ENCODE results near the gene SPACA6. TPM values are rescaled to one million over a fixed set of nuclear protein-coding genes. Genes with fewer than 3 reads are reported as not detected.

The SPACA6 gene
- total and polyA plus RNA-seq, 2 donors: 2.7 to 10.5 TPM

DNA sequence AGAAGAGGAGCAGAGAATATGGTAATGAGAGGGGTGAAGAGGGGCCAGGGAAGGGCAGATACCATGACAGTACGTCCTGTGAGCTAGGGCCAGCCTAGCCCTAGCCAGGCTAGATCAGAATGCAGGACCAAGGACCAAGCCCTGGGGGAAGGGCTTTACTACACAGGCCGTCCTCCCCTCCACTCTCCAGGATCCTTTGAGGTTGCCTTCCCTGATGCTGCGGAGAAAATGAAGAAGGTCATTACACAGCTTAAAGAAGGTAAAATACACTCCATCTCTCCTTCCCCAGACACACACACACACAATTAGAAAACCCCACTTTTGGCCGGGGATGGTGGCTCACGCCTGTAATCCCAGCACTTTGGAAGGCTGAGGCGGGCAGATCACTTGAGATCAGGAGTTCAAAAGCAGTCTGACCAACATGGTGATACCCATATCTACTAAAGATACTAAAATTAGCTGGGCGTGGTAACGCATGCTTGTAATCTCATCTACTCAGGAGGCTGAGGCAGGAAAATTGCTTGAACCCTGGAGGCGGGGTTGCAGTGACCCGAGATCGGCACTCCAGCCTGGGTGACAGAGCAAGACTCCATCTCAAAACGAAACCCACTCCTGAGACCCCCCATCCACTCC, 8.5 kb downstream of the SPACA6 start:
- H3K4me3 ChIP-seq (ENCODE audit: low read length in 2 of 2): no peak overlapping the region
- H3K27me3 ChIP-seq (ENCODE audit: control insufficient read depth in 2 of 2, insufficient read depth in 1 of 2, low read length in 1 of 2): peaks cover 15 to 26% of the 10 kb centered on the region in 2 donors
- no peak for DNase-seq (ENCODE audit: low read depth in 6 of 9, low spot score in 9 of 9)
- H3K27ac ChIP-seq (ENCODE audit: low read depth in 1 of 2, low read length in 1 of 2): no peak overlapping the region
- H3K4me1 ChIP-seq (ENCODE audit: control insufficient read depth in 2 of 2, insufficient read depth in 2 of 2, low read length in 2 of 2): peaks cover 9 to 25% of the 10 kb centered on the region in 2 donors
- no peaks in the 10 kb centered on the region for H3K9me3 ChIP-seq (ENCODE audit: control insufficient read depth in 2 of 2, insufficient read depth in 1 of 2, low read length in 1 of 2)
- no peaks in the 10 kb centered on the region for H3K36me3 ChIP-seq (ENCODE audit: control insufficient read depth in 2 of 2, insufficient read depth in 2 of 2, low read length in 1 of 2)
- WGBS: 94% methylated on average over 12 of the region's 12 CpGs

DNA sequence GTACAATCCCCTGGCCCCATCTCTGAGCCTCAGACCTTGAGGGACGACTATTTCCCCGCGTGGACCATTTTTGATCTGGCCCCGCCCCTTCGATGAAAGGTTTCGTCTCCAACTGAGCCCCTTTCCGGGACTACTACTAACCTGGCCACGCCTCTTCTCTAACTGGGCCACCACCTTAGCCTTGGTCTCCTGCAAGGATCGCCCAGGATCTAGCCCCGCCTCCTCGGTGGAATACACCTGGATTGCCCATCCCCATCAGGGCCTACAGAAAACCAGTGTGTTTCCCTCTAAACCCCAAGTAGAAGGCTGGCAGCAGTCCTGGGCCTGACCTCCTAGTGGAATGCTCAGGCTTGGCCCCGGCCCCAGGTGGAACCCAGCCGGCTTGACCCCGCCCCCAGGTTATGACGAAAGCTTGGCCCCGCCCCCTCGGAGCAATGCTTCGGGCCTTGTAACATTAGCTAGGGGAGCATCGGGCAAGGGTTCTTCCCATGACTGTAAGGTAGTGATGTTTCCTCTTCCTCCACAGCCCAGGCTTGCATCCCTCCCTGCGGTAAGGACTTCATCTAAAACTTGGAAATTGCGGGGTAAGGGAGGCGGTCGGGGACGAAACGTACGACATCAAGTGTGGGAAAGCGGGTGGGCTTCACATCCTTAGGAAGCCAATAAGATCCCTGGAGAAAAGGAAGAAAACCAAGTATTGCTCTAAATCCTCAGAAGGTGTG, 9.1 kb downstream of the SPACA6 start:
- no peaks in the 10 kb centered on the region for H3K9me3 ChIP-seq (ENCODE audit: control insufficient read depth in 2 of 2, insufficient read depth in 1 of 2, low read length in 1 of 2)
- H3K27ac ChIP-seq (ENCODE audit: low read depth in 1 of 2, low read length in 1 of 2): peak overlapping the region in 1 of 2 donors; percentile 26
- H3K4me1 ChIP-seq (ENCODE audit: control insufficient read depth in 2 of 2, insufficient read depth in 2 of 2, low read length in 2 of 2): peaks cover 9 to 25% of the 10 kb centered on the region in 2 donors
- WGBS: 38% methylated on average over 27 of the region's 27 CpGs
- H3K36me3 ChIP-seq (ENCODE audit: control insufficient read depth in 2 of 2, insufficient read depth in 2 of 2, low read length in 1 of 2): no peaks in the 10 kb centered on the region
- peak in 1 of 9 donors; percentile 20 for DNase-seq (ENCODE audit: low read depth in 6 of 9, low spot score in 9 of 9)
- H3K27me3 ChIP-seq (ENCODE audit: control insufficient read depth in 2 of 2, insufficient read depth in 1 of 2, low read length in 1 of 2): peaks cover 15 to 26% of the 10 kb centered on the region in 2 donors
- H3K4me3 ChIP-seq (ENCODE audit: low read length in 2 of 2): no peak overlapping the region

DNA sequence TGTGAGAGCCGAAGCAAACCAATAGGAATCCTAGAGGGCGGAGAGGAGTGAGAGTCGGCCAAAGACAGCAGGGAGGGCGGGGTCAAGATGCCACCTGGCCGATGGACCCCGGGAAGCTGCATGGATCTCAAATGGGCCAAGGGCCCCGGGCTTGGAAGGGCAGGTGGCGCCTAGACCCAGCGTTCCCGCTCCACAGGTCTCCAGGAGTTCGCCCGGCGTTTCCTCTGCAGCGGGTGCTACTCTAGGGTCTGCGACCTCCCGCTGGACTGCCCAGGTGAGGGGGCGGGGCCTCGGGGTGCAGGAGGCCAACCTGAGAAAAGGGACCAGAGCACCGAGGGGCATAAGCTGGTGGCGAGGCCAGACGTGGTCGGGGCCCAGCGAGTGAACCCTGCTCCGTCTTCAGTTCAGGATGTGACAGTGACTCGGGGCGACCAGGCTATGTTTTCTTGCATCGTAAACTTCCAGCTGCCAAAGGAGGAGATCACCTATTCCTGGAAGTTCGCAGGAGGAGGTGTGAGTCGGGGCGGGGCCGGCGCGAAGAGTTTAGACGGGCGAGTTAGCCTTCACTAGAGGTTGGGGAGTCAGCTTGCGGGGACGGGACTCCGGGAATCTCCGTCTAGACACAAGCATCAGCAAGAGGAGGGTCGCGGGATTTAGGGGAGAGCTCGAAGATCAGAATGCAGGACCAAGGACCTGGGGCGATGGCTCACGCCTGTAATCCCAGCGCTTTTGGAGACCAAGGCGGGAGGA, 9.9 kb downstream of the SPACA6 start:
- Histone ChIP-seq H3K9me3 (ENCODE audit: control insufficient read depth in 2 of 2, insufficient read depth in 1 of 2, low read length in 1 of 2) (no peaks in the 10 kb centered on the region), H3K27me3 (ENCODE audit: control insufficient read depth in 2 of 2, insufficient read depth in 1 of 2, low read length in 1 of 2) (peaks cover 15 to 26% of the 10 kb centered on the region in 2 donors), H3K36me3 (ENCODE audit: control insufficient read depth in 2 of 2, insufficient read depth in 2 of 2, low read length in 1 of 2) (no peaks in the 10 kb centered on the region), H3K27ac (ENCODE audit: low read depth in 1 of 2, low read length in 1 of 2) (peak overlapping the region; percentile 26 to 71), H3K4me3 (ENCODE audit: low read length in 2 of 2) (peak overlapping the region; percentile 57 to 67), H3K4me1 (ENCODE audit: control insufficient read depth in 2 of 2, insufficient read depth in 2 of 2, low read length in 2 of 2) (peaks cover 9 to 25% of the 10 kb centered on the region in 2 donors)
- DNase-seq (ENCODE audit: low read depth in 6 of 9, low spot score in 9 of 9): peak in 1 of 9 donors; percentile 14
- WGBS: 11% methylated on average over 46 of the region's 46 CpGs

DNA sequence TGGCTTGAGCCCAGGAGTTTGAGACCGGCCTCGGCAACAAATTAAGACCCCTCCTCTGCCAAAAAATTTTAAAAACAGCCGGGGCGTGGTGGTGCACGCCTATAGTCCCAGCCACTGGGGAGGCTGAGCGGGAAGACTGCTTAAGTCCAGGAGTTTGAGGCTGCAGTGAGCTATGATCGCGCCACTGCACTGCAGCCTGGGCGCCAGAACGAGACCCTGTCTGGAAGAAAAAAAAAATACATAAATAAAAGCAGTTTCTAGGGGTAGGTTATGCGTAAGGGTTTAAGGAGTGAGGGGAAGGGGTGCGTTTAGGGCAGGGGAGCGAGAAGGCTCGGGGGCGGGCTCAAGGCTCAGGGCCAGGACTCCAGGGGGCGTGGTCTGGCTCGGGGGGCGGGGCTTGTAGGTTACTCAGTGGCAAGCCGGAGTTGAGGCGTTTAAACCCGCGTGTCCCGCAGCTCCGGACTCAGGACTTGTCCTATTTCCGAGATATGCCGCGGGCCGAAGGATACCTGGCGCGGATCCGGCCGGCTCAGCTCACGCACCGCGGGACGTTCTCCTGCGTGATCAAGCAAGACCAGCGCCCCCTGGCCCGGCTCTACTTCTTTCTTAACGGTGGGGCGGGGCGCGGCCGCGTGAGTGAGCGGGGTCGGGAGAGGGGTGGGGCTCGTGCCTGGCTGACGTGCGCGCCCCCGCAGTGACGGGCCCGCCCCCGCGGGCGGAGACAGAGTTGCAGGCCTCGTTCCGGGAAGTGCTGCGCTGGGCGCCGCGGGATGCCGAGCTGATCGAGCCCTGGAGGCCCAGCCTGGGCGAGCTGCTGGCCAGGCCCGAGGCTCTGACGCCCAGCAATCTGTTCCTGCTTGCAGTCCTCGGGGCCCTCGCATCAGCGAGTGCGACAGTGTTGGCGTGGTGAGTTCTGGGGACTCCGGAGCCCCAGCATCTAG, 10.7 kb downstream of the SPACA6 start:
- Histone ChIP-seq H3K9me3 (ENCODE audit: control insufficient read depth in 2 of 2, insufficient read depth in 1 of 2, low read length in 1 of 2) (no peaks in the 10 kb centered on the region), H3K27ac (ENCODE audit: low read depth in 1 of 2, low read length in 1 of 2) (peak overlapping the region; percentile 68 to 85), H3K36me3 (ENCODE audit: control insufficient read depth in 2 of 2, insufficient read depth in 2 of 2, low read length in 1 of 2) (no peaks in the 10 kb centered on the region), H3K4me1 (ENCODE audit: control insufficient read depth in 2 of 2, insufficient read depth in 2 of 2, low read length in 2 of 2) (peaks cover 9 to 25% of the 10 kb centered on the region in 2 donors), H3K27me3 (ENCODE audit: control insufficient read depth in 2 of 2, insufficient read depth in 1 of 2, low read length in 1 of 2) (peaks cover 15 to 26% of the 10 kb centered on the region in 2 donors), H3K4me3 (ENCODE audit: low read length in 2 of 2) (peak overlapping the region; percentile 57 to 67)
- 1% methylated on average over 74 of the region's 74 CpGs for WGBS
- DNase-seq (ENCODE audit: low read depth in 6 of 9, low spot score in 9 of 9): peak; percentile 78 to 97 (median 93)

DNA sequence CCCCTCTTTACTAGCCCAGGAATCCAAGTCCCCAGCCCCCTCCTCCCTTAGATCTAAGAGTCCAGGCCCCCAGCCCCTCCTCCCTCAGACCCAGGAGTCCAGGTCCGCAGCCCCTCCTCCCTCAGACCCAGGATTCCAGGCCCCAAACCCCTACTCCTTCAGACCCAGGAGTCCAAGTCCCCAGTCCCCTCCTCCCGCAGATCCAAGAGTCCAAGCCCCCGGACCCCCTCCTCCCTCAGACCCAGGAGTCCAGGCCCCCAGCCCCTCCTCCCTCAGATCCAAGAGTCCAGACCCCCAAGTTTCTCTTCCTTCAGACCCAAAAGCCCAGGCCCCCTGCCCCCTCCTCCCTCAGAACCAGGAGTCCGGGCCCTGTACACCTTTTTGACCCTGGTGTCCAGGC, 11.5 kb downstream of the SPACA6 start:
- Histone ChIP-seq H3K4me3 (ENCODE audit: low read length in 2 of 2) (peak overlapping the region; percentile 54 to 67), H3K27ac (ENCODE audit: low read depth in 1 of 2, low read length in 1 of 2) (peak overlapping the region; percentile 55 to 85), H3K4me1 (ENCODE audit: control insufficient read depth in 2 of 2, insufficient read depth in 2 of 2, low read length in 2 of 2) (peaks cover 9 to 25% of the 10 kb centered on the region in 2 donors), H3K9me3 (ENCODE audit: control insufficient read depth in 2 of 2, insufficient read depth in 1 of 2, low read length in 1 of 2) (no peaks in the 10 kb centered on the region), H3K36me3 (ENCODE audit: control insufficient read depth in 2 of 2, insufficient read depth in 2 of 2, low read length in 1 of 2) (no peaks in the 10 kb centered on the region), H3K27me3 (ENCODE audit: control insufficient read depth in 2 of 2, insufficient read depth in 1 of 2, low read length in 1 of 2) (peaks cover 15 to 28% of the 10 kb centered on the region in 2 donors)
- no peak for DNase-seq (ENCODE audit: low read depth in 6 of 9, low spot score in 9 of 9)
- WGBS: 55% methylated on average over 4 of the region's 4 CpGs

DNA sequence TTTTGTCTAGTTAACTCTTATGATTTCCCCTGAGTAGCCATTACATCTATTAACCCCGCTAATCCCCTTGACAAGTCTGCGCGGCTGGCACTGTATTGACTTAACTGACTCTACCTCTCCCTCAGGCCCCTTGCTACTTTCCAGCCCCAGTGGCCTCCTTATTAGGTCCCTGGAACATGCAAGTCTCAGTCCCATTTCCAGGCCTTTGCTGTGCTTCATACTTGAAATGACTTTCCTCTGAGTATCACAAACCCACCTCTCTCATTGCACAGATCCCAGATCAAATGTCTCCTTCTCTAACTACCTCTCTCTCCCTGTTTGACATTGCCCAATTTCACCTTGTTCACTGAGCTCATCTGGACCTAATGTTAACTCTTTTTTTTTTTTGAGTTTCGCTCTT, 13.2 kb downstream of the SPACA6 start:
- Histone ChIP-seq H3K27ac (ENCODE audit: low read depth in 1 of 2, low read length in 1 of 2) (no peak overlapping the region), H3K27me3 (ENCODE audit: control insufficient read depth in 2 of 2, insufficient read depth in 1 of 2, low read length in 1 of 2) (peaks cover 18 to 26% of the 10 kb centered on the region in 2 donors), H3K4me3 (ENCODE audit: low read length in 2 of 2) (no peak overlapping the region), H3K9me3 (ENCODE audit: control insufficient read depth in 2 of 2, insufficient read depth in 1 of 2, low read length in 1 of 2) (no peaks in the 10 kb centered on the region), H3K4me1 (ENCODE audit: control insufficient read depth in 2 of 2, insufficient read depth in 2 of 2, low read length in 2 of 2) (peaks cover 9 to 25% of the 10 kb centered on the region in 2 donors), H3K36me3 (ENCODE audit: control insufficient read depth in 2 of 2, insufficient read depth in 2 of 2, low read length in 1 of 2) (no peaks in the 10 kb centered on the region)
- 97% methylated on average over 4 of the region's 4 CpGs for WGBS
- DNase-seq (ENCODE audit: low read depth in 6 of 9, low spot score in 9 of 9): no peak

DNA sequence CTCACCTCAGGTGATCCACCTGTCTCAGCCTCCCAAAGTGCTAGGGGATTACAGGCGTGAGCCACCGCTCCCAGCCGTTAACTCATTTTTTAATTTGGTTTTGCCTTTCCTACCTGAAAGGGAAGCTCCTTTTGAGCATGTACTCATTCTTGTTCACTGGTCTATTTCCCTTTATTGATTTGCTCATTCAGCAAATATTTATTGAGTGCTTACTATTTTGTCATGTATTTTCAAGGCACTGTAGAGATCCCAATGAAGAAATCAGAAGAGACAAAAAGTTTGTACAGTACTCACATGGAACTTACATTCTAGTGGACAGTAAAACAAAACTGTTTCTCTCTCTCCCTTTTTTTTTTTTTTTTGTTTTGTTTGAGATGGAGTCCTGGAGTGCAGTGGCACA, 13.8 kb downstream of the SPACA6 start:
- no peak overlapping the region for H3K4me3 ChIP-seq (ENCODE audit: low read length in 2 of 2)
- DNase-seq (ENCODE audit: low read depth in 6 of 9, low spot score in 9 of 9): no peak
- peaks cover 18 to 20% of the 10 kb centered on the region in 2 donors for H3K27me3 ChIP-seq (ENCODE audit: control insufficient read depth in 2 of 2, insufficient read depth in 1 of 2, low read length in 1 of 2)
- H3K36me3 ChIP-seq (ENCODE audit: control insufficient read depth in 2 of 2, insufficient read depth in 2 of 2, low read length in 1 of 2): no peaks in the 10 kb centered on the region
- no peaks in the 10 kb centered on the region for H3K9me3 ChIP-seq (ENCODE audit: control insufficient read depth in 2 of 2, insufficient read depth in 1 of 2, low read length in 1 of 2)
- H3K27ac ChIP-seq (ENCODE audit: low read depth in 1 of 2, low read length in 1 of 2): no peak overlapping the region
- peaks cover 9 to 25% of the 10 kb centered on the region in 2 donors for H3K4me1 ChIP-seq (ENCODE audit: control insufficient read depth in 2 of 2, insufficient read depth in 2 of 2, low read length in 2 of 2)
- 98% methylated on average over 3 of the region's 3 CpGs for WGBS

DNA sequence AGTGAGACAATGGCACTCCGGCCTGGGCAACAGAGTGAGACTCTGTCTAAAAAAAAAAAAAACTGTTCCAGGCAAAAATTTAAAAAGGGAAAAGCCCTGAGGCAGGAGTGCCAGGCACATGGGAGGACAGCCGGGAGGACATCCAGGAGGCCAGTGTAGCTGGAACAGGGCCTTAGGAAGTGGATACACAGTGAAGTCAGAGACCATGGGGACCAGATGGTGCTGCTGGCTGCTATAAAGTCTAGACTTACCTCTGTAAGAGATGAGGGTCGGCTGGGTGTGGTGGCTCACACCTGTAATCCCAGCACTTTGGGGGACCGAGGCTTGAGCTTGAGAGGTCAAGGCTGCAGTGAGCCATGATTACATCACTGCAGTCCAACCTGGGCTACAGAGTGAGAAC, 15.7 kb downstream of the SPACA6 start:
- DNase-seq (ENCODE audit: low read depth in 6 of 9, low spot score in 9 of 9): no peak
- peaks cover 2 to 3% of the 10 kb centered on the region in 2 donors for H3K27me3 ChIP-seq (ENCODE audit: control insufficient read depth in 2 of 2, insufficient read depth in 1 of 2, low read length in 1 of 2)
- H3K4me3 ChIP-seq (ENCODE audit: low read length in 2 of 2): no peak overlapping the region
- no peaks in the 10 kb centered on the region for H3K9me3 ChIP-seq (ENCODE audit: control insufficient read depth in 2 of 2, insufficient read depth in 1 of 2, low read length in 1 of 2)
- no peak overlapping the region for H3K27ac ChIP-seq (ENCODE audit: low read depth in 1 of 2, low read length in 1 of 2)
- H3K36me3 ChIP-seq (ENCODE audit: control insufficient read depth in 2 of 2, insufficient read depth in 2 of 2, low read length in 1 of 2): no peaks in the 10 kb centered on the region
- 93% methylated on average over 4 of the region's 4 CpGs for WGBS
- peaks cover 0 to 8% of the 10 kb centered on the region in 2 donors for H3K4me1 ChIP-seq (ENCODE audit: control insufficient read depth in 2 of 2, insufficient read depth in 2 of 2, low read length in 2 of 2)

Measured in thymus (tissue), 11 donors.